Measurements from ENCODE around the gene PRDM1. TPM values are rescaled to one million over a fixed set of nuclear protein-coding genes. Genes with fewer than 3 reads are reported as not detected.

The PRDM1 gene
- total and polyA plus RNA-seq, 5 donors from 2014 or later: 48.6 to 327 (median 70.0) TPM

DNA sequence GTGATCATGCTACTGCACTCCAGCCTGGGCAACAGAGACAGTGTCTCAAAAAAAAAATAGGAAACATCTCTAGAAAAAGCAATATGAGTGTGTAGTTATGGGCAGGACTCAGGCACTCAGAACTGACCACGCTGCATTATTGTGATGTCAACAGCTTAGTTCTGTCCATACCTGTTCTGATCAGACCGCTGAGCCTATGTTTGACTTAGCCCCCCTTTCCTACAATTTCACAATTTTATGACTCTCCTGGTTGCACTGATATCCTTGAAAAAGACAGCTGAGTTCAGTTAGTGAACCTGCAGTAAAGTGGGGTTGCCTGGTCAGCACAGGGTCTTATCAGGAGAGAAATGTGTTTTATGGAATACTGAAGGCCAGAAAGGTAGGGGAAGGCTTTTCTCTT is 37.8 kb upstream of the PRDM1 start:
- peaks cover 0 to 2% (median 0%) of the 10 kb centered on the region in 7 donors for H3K9me3 Mint-ChIP-seq
- DNase-seq (no peak), ATAC-seq (ENCODE audit: low read depth in 2 of 2) (no peak)
- no peaks in the 10 kb centered on the region for H3K36me3 ChIP-seq (ENCODE audit: control insufficient read depth, insufficient read depth, low read length)
- no peak overlapping the region for H3K27ac Mint-ChIP-seq
- no peak overlapping the region for H3K4me3 Mint-ChIP-seq
- peaks cover 0 to 10% (median 5%) of the 10 kb centered on the region in 4 donors for H3K4me1 Mint-ChIP-seq
- peaks cover 5% of the 10 kb centered on the region for H3K27me3 Mint-ChIP-seq
- H3K27ac ChIP-seq (ENCODE audit: insufficient read depth, low read length, poor library complexity, severe bottlenecking): no peak overlapping the region
- no peaks in the 10 kb centered on the region for H3K27me3 ChIP-seq (ENCODE audit: control insufficient read depth, insufficient read depth, low read length)
- H3K9me3 ChIP-seq (ENCODE audit: control insufficient read depth in 2 of 2, low read length in 2 of 2): no peaks in the 10 kb centered on the region
- H3K4me1 ChIP-seq (ENCODE audit: control insufficient read depth, insufficient read depth, low read length, poor library complexity, severe bottlenecking): no peaks in the 10 kb centered on the region
- H3K4me3 ChIP-seq (ENCODE audit: low read depth, low read length): no peak overlapping the region
- H3K36me3 Mint-ChIP-seq: no peaks in the 10 kb centered on the region

- ATAC-seq (ENCODE audit: low read depth in 2 of 2) (no peak), DNase-seq (peak in 1 of 3 donors; percentile 25)
- peaks cover 3% of the 10 kb centered on the region for H3K4me1 ChIP-seq (ENCODE audit: control insufficient read depth, insufficient read depth, low read length, poor library complexity, severe bottlenecking)
- H3K36me3 ChIP-seq (ENCODE audit: control insufficient read depth, insufficient read depth, low read length): no peaks in the 10 kb centered on the region
- H3K4me3 ChIP-seq (ENCODE audit: low read depth, low read length): no peak overlapping the region
- Mint-ChIP-seq H3K4me3 (no peak overlapping the region), H3K4me1 (peaks cover 0 to 20% (median 14%) of the 10 kb centered on the region in 4 donors), H3K36me3 (no peaks in the 10 kb centered on the region), H3K9me3 (no peaks in the 10 kb centered on the region), H3K27me3 (peaks cover 8% of the 10 kb centered on the region), H3K27ac (no peak overlapping the region)
- no peaks in the 10 kb centered on the region for H3K9me3 ChIP-seq (ENCODE audit: control insufficient read depth in 2 of 2, low read length in 2 of 2)
- no peak overlapping the region for H3K27ac ChIP-seq (ENCODE audit: insufficient read depth, low read length, poor library complexity, severe bottlenecking)
- H3K27me3 ChIP-seq (ENCODE audit: control insufficient read depth, insufficient read depth, low read length): no peaks in the 10 kb centered on the region
Observed at GRCh38 chr6:106050538-106050937, 35.6 kb upstream of the PRDM1 start.

DNA sequence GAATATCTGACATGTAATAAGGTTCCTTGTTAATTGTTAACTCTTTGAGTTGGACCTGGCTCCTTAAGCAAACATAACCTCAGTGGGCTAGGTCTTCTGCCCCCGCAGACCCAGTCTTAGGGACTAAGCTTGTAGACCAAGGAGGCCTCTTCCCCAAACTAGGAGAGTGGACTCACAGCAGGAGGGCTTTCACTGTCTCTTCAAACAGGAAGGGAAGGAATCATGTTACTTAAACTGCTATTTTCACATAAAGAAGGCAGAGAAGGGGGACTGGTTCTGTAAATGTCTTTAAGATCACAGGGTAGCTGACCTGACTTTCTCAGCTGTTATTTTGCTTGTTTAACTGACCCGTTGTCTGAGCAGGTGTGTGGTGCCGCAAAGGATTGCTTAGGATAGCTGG is 34.9 kb upstream of the PRDM1 start:
- H3K36me3 Mint-ChIP-seq: no peaks in the 10 kb centered on the region
- peak overlapping the region in 2 of 3 donors; percentile 62 to 84 for H3K27ac Mint-ChIP-seq
- H3K4me3 Mint-ChIP-seq: no peak overlapping the region
- Histone ChIP-seq H3K27ac (ENCODE audit: insufficient read depth, low read length, poor library complexity, severe bottlenecking) (no peak overlapping the region), H3K4me1 (ENCODE audit: control insufficient read depth, insufficient read depth, low read length, poor library complexity, severe bottlenecking) (peaks cover 9% of the 10 kb centered on the region), H3K9me3 (ENCODE audit: control insufficient read depth in 2 of 2, low read length in 2 of 2) (no peaks in the 10 kb centered on the region), H3K27me3 (ENCODE audit: control insufficient read depth, insufficient read depth, low read length) (no peaks in the 10 kb centered on the region), H3K36me3 (ENCODE audit: control insufficient read depth, insufficient read depth, low read length) (no peaks in the 10 kb centered on the region), H3K4me3 (ENCODE audit: low read depth, low read length) (no peak overlapping the region)
- no peaks in the 10 kb centered on the region for H3K9me3 Mint-ChIP-seq
- H3K4me1 Mint-ChIP-seq: peaks cover 2 to 27% (median 19%) of the 10 kb centered on the region in 4 donors
- peaks cover 5% of the 10 kb centered on the region for H3K27me3 Mint-ChIP-seq
- DNase-seq (no peak), ATAC-seq (ENCODE audit: low read depth in 2 of 2) (no peak)

DNA sequence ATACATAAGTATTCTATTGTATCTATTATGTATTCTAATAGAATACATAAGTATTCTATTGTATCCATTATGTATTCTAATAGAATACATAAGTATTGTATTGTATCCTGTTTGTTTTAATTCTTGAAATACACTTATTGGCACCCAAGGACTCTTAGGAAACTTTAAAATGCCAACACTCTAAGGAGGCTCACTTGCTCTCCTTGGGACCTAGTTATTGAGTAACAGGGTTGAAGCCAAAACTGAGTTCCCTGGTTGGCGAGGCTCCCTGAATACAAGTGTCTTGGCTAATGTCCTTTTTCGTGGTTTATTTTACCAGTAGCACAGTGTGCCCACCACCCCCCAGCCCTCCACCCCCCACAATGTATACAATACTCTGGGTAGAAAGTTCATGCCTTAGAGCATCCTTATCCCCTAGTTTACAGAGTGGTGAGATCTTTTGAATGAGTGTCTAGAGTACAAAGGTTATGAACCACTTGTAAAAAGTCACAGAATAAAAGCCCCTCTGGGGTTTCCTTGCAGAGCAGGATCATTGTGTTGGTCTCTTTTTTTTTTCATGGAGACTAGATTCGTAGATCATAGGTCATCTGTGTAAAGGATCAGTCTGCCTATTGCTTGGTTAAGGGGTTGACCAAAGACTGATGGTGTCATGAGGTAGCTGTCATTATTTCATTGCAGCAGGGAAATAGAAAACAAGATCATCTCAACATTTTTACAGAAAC is 32.5 kb upstream of the PRDM1 start:
- H3K27me3 ChIP-seq (ENCODE audit: control insufficient read depth, insufficient read depth, low read length): no peaks in the 10 kb centered on the region
- no peaks in the 10 kb centered on the region for H3K9me3 ChIP-seq (ENCODE audit: control insufficient read depth in 2 of 2, low read length in 2 of 2)
- no peak for ATAC-seq (ENCODE audit: low read depth in 2 of 2)
- no peak overlapping the region for H3K27ac ChIP-seq (ENCODE audit: insufficient read depth, low read length, poor library complexity, severe bottlenecking)
- Mint-ChIP-seq H3K36me3 (no peaks in the 10 kb centered on the region), H3K27ac (no peak overlapping the region), H3K4me1 (peaks cover 11 to 44% (median 32%) of the 10 kb centered on the region in 4 donors), H3K4me3 (no peak overlapping the region), H3K9me3 (no peaks in the 10 kb centered on the region), H3K27me3 (peaks cover 4% of the 10 kb centered on the region)
- H3K36me3 ChIP-seq (ENCODE audit: control insufficient read depth, insufficient read depth, low read length): no peaks in the 10 kb centered on the region
- no peak for DNase-seq
- peaks cover 21% of the 10 kb centered on the region for H3K4me1 ChIP-seq (ENCODE audit: control insufficient read depth, insufficient read depth, low read length, poor library complexity, severe bottlenecking)
- H3K4me3 ChIP-seq (ENCODE audit: low read depth, low read length): no peak overlapping the region

GRCh38 chr6:106055489-106055888 is 30.6 kb upstream of the PRDM1 start:
- Mint-ChIP-seq H3K4me3 (peak overlapping the region in 1 of 4 donors; percentile 41), H3K27me3 (peaks cover 4% of the 10 kb centered on the region)

GRCh38 chr6:106056060-106056745 is 29.9 kb upstream of the PRDM1 start:
- Mint-ChIP-seq H3K27ac (peak overlapping the region in 1 of 3 donors; percentile 44), H3K4me1 (peaks cover 11 to 38% (median 30%) of the 10 kb centered on the region in 4 donors), H3K4me3 (peak overlapping the region; percentile 4 to 74 (median 48)), H3K36me3 (no peaks in the 10 kb centered on the region), H3K27me3 (peaks cover 4% of the 10 kb centered on the region), H3K9me3 (no peaks in the 10 kb centered on the region)
- Histone ChIP-seq H3K9me3 (ENCODE audit: control insufficient read depth in 2 of 2, low read length in 2 of 2) (no peaks in the 10 kb centered on the region), H3K27me3 (ENCODE audit: control insufficient read depth, insufficient read depth, low read length) (no peaks in the 10 kb centered on the region), H3K27ac (ENCODE audit: insufficient read depth, low read length, poor library complexity, severe bottlenecking) (peak overlapping the region; percentile 43), H3K4me1 (ENCODE audit: control insufficient read depth, insufficient read depth, low read length, poor library complexity, severe bottlenecking) (peaks cover 21% of the 10 kb centered on the region), H3K4me3 (ENCODE audit: low read depth, low read length) (peak overlapping the region; percentile 68), H3K36me3 (ENCODE audit: control insufficient read depth, insufficient read depth, low read length) (no peaks in the 10 kb centered on the region)
- ATAC-seq (ENCODE audit: low read depth in 2 of 2) (peak; percentile 87 to 94), DNase-seq (peak in 2 of 3 donors; percentile 67 to 81)

More at GRCh38 chr6:106055489-106055888, 30.6 kb upstream of the PRDM1 start:
- Histone ChIP-seq H3K36me3 (ENCODE audit: control insufficient read depth, insufficient read depth, low read length) (no peaks in the 10 kb centered on the region), H3K4me1 (ENCODE audit: control insufficient read depth, insufficient read depth, low read length, poor library complexity, severe bottlenecking) (peaks cover 21% of the 10 kb centered on the region), H3K27me3 (ENCODE audit: control insufficient read depth, insufficient read depth, low read length) (no peaks in the 10 kb centered on the region), H3K27ac (ENCODE audit: insufficient read depth, low read length, poor library complexity, severe bottlenecking) (no peak overlapping the region), H3K4me3 (ENCODE audit: low read depth, low read length) (no peak overlapping the region), H3K9me3 (ENCODE audit: control insufficient read depth in 2 of 2, low read length in 2 of 2) (no peaks in the 10 kb centered on the region)
- Mint-ChIP-seq H3K36me3 (no peaks in the 10 kb centered on the region), H3K9me3 (no peaks in the 10 kb centered on the region), H3K4me1 (peaks cover 11 to 42% (median 31%) of the 10 kb centered on the region in 4 donors), H3K27ac (peak overlapping the region in 1 of 3 donors; percentile 38)
- ATAC-seq (ENCODE audit: low read depth in 2 of 2) (no peak), DNase-seq (no peak)

- DNase-seq (no peak), ATAC-seq (ENCODE audit: low read depth in 2 of 2) (no peak)
- peak overlapping the region; percentile 68 for H3K4me3 ChIP-seq (ENCODE audit: low read depth, low read length)
Observed at GRCh38 chr6:106056746-106057390, 29.3 kb upstream of the PRDM1 start.

More at GRCh38 chr6:106056746-106057390, 29.3 kb upstream of the PRDM1 start:
- Mint-ChIP-seq H3K36me3 (no peaks in the 10 kb centered on the region), H3K9me3 (no peaks in the 10 kb centered on the region), H3K27me3 (peaks cover 4% of the 10 kb centered on the region), H3K4me1 (peaks cover 11 to 34% (median 26%) of the 10 kb centered on the region in 4 donors), H3K27ac (peak overlapping the region in 1 of 3 donors; percentile 44), H3K4me3 (peak overlapping the region; percentile 4 to 74 (median 48))
- peak overlapping the region; percentile 43 for H3K27ac ChIP-seq (ENCODE audit: insufficient read depth, low read length, poor library complexity, severe bottlenecking)
- no peaks in the 10 kb centered on the region for H3K27me3 ChIP-seq (ENCODE audit: control insufficient read depth, insufficient read depth, low read length)
- no peaks in the 10 kb centered on the region for H3K9me3 ChIP-seq (ENCODE audit: control insufficient read depth in 2 of 2, low read length in 2 of 2)
- no peaks in the 10 kb centered on the region for H3K36me3 ChIP-seq (ENCODE audit: control insufficient read depth, insufficient read depth, low read length)
- peaks cover 21% of the 10 kb centered on the region for H3K4me1 ChIP-seq (ENCODE audit: control insufficient read depth, insufficient read depth, low read length, poor library complexity, severe bottlenecking)

Data from CD4-positive, CD25-positive, alpha-beta regulatory T cell (primary cell).